HG03571 (cell line): ENCODE results near the gene TRMT2A.

ENCODE experiments used
- ATAC-seq: cut with Tn5 transposase; IDR thresholded peaks from one replicate; pipeline ENCODE4 v1.9.1; 2021; ENCODE audit not compliant: unreplicated experiment

Gene TRMT2A

DNA sequence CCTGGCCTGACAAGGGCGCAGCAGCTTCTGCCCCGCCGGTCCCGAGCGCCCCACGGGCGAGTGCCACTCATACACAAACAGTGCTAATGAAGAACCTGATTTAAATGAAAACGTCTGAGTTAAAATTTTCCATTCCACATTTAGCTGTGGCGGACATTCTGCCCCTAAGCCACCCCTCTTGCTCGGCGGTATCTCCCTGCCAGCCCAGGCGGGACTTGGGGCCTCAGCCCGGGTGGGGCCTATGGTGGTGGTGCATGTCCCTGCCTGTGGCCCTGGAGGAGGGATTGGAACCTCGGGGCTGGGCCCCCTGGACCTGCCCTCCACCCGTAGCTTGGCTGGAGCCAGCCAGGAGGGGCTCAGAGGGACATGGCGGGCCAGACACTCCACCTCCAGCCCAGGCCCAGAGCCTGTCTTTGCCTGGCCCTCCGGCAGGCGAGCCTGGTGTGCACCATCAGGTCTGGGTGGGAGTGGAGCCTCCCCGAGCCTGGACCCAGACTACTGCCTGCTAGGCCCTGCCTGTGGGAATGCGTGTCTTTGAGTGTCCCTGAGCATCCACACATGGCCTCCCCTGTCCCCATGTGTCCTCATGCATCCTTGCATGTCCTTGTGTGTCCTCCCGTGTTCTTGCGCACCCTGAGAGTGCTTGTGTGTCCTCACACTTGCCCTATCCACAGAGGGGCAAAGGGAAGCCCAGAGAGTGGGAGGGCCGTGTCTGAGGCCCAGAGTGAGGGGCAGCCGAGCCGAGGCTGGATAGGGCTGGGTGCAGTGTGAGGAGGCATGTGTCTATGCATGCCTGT is 19.0 kb upstream of the TRMT2A start:
- no peak for ATAC-seq

DNA sequence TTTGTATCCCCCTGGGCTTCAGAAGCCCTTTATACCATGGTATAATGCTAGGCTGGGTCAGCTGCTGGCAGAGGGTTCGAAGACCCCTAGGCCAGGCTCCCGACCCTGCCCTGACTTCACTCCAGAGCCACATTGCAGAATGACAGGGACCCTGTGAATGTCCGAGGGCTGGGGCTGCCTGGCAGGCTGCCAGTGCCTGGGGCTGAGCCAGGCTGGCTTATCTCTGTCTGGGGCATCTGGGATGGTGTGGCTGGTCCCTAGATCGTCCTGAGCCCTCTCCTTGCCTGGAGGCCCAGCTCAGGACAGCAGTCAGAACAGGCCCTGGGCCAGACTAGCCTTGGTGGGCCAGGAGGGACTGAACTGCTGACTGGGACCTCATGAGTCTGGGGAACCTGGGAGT is 18.2 kb upstream of the TRMT2A start:
- no peak for ATAC-seq

DNA sequence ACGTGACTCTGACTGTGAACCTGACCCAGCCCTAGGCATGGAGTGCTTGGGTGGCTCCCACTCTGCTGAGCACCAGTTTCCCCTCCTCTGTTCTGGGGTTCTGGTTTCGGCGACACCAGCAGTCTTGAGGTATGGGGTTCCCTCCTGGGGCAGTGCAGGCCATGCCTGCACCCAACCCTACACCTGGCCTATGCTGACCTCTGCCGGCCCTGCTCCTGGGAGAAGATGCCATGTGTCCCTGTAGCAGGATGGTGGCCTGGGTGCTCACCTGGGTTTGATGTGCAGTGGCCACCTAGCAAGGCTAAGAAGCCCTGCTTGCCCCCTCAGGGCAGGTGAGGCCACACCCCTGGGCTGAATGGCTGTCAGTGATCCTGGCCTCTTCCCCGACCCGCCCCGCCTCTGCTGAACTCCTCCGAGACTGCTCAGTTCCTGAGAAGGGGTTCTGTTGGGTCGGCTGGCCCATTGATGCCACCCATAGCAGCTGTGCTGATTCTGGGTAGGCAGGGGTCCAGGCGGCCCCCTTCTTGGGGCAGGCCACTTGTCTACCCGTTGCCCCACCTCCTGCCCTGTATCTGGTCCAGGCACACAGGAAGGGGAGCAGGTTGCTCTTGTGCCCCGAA is 17.0 kb upstream of the TRMT2A start:
- ATAC-seq, result no peak

DNA sequence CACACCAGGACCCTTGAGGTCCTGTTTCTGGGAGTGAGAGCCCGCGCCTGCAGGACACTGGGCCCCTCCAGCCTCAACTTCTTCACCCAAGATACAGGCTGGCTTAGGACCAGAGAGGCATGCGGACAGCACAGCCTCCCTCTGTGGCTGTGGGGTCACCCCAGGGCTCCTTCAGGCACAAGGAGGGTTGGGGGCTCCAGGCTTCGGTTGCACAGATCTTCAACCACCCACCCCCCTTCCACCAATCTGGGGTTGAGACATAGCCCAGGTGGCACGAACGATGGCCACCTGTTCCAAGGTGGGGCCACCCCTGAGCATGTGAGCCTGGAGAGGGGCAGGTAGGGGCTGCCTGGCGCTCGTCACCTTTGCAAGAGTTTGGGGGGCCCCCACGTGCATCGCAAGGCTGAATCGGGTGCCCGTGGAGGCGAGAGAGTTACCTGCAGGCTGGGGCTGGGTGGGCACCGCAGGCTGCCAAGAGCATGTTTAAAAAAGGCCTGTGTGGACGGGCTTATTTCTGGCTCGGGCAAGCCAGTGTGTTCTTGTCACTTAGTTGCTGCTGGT is 15.7 kb upstream of the TRMT2A start:
- ATAC-seq, result no peak

DNA sequence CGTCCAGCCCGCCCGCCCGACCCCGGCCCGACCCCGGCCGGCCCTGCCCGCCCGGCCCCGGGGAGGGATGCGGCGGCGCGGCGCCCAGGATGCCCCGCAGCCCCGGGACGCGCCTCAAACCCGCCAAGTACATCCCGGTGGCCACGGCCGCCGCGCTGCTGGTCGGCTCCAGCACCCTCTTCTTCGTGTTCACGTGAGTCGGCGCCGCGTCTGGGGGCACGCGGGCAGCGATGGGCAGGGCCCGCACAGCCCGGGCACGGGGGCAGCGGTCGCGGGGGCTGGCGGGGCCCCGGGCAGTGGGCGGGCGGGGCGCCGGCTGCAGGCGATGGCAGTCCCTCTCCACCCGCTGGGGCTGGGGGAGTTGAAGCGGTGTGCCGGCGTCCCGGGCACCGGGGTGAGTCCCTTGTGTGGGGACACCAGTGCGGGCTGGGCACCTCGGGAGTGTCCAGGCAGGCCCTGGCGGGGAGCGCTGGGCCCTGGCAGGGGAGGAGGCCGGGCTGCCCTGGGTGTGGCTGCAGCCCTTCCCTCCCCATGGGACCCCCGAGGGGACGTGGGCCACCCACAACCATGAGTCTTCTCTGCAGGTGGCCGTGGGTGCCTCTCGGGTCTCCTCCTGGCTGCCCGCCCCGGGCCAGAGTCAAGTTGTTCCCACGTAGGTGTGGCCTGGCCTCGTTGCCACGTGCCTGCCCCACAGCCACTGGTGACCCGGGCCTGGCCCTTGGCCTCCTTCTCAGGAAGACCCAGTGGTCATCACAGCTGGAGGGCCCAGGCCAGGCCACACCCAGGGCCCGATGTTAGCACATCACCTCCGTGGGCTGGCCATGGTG is 15.0 kb upstream of the TRMT2A start:
- no peak for ATAC-seq

DNA sequence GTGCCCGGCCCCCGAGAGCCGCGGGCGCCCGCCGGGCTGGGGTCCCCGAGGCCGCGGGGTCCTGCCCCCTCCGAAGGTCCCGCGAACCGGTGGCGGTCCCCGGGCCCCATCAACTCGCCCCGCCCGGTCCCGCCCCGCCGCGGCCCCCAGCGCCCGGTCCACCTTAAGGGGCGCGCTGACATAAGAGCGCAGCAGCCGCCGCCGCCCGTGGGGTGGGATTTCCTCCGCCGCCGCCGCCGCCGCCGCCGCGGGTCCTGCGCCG is 14.5 kb upstream of the TRMT2A start, which contains the start of gene ZDHHC8:
Gene ZDHHC8 (plus strand): TSS at position 208 of the 262 bp plus-strand sequence. CDS start 144 bp downstream, outside the sequence.
- no peak for ATAC-seq

DNA sequence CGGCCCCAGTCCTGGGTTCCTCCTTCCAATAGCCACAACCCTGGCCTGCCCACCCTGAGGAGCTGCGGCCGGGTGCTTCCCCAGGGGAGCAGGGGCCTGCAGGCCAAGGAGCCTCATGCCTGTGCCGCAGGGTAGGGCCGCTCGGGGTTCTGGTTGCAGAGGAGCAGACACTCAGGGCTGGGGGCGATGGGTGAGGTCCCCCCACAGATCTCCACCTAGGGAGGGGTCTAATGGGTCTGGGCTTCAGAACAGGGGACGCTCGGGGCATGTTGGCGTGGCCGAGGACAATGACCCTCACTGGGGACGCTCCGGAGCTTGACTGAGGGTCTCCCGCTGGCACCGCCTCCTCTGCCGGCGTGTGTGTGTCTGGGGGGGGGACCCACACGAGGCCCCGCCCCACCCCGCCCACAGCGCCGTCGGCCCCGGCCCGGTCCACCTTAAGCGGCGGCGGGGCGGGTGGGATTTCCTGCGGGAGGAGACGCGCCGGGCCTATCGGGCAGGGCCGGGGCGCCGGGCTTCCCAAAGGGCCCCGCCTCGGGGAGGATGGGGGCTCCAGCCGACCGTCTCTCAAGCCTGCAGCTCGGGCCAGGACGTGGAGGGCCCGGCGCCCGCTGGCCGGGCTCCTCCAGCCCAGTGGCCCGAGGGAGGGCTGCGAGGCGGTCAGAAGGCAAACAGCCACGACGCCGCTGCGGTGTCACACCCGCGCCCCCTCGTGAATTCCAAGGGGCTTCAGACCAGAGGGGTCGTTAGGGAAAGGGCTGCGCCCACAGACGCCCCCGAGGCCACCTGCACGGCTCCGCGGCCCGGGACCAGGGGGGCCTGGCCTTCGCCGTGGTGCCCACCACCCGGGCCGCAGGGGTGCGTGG is 13.9 kb upstream of the TRMT2A start:
- no peak for ATAC-seq

DNA sequence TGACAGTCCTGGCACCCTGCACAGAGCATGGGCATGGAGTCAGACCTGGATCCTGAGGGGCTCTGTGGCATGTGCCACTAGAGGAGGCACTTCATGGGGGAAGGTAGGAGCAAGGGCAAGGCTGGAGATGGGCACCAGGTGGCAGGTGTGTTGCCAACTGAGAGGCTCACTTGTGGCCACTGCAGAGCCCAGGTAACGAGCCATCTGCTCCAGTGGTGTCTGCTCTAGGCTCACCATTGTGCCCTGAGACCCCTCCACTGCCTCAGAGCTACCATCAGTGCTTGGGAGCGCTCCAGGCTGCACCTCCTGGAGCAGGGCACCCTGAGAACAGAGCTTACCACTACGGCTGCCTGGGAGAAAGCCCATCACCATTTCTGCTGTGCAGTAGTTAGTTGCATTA is 13.3 kb upstream of the TRMT2A start:
- ATAC-seq, result no peak

DNA sequence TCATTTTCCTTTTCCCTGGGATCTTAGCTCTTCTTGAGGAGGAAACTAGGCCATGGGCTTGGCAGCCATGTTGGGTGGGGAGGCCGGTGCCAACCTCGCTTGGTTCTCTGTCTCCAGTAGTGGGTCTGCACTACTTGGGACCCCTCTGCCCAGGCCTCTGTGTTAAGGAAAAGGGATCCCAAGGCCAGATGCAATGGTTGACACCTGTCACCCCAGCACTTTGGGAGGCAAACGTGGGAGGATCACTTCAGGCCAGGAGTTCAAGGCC is 12.7 kb upstream of the TRMT2A start:
- no peak for ATAC-seq

DNA sequence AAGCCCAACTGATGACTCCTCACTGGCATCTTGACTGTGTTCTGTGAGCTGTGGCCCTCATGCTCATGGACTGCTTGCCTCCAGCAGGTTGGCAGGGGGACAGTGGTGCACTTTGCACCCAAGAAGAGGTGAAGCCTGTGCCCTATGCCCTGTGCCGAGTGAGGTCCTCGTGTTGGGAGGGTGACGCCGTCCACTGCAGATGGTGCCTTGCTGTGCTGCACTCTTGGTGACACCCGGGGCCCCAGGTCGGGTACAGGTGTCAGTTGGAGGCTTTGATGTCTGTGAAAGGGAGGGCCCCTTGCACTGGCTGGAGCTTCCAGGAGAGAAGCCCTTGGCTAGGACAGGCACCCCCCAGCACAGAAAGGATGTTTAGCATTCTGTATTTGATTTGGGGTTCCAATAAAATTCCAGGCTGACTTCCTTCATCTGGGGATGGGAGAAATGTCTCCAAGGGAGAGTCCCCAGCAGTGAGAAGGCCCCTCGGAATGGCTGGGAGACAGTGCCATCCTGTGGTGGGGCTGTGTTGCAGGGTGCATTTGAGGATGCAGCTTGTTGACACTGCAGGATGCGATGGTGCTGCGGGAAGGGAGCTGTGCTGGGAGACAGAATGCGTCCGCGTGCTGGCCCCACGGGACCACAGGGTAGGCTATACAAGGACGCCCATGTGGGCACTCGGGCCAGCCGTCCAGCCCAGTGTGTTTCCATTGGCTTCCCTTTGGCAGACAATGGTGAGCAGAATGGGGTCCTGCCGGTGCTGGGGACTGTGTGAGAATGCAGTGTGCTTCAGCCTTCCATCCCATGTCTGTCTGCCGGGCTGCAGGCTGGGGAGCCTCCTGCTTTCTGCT is 12.1 kb upstream of the TRMT2A start:
- no peak for ATAC-seq

DNA sequence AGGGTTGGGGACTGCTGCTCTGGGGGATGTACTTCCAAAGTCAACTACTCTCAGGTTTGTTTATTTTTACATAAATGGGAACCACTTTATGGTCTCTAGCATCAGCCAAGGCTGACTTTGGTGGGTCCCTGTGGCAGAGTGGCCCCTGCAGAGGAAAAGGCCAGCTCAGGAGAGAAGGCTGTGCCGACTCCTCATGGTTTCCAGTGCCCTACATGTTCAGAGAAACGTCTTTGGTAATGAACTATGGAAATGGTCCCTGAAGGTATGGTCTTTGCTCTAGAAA is 11.5 kb upstream of the TRMT2A start:
- ATAC-seq, result no peak

DNA sequence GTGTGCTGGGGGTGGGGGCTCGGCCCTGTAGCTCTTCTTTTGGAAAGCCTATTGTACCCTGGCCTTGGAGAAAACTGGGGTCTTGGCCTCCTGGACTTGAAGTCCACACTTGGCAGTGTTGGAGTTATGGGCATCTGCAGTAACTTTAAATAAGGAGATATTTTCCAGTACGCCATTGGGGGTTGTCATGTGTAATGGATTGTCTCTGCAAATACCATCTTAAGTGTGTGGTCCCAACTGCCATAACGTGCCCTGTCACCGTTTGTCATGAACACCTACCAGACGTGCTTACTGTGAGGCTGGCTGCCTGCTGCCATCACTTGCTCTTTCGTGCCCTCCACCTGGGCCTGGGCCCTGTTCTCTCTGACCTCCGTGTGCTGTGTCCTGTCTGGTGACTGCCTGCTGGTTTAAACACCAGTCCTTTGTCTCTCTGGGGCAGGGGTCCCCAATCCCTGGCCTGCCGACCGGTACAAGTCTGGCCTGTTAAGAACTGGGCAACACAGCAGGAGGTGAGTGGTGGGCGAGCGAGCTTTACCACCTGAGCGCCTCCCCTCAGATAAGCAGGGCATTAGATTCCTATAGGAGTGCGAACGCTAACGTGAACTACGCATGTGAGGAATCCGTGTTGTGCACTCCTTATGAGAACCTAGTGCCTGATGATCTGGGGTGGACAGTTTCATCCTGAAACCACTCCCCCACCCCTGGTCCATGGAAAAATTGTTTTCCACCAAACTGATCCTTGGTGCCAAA is 11.0 kb upstream of the TRMT2A start:
- no peak for ATAC-seq

DNA sequence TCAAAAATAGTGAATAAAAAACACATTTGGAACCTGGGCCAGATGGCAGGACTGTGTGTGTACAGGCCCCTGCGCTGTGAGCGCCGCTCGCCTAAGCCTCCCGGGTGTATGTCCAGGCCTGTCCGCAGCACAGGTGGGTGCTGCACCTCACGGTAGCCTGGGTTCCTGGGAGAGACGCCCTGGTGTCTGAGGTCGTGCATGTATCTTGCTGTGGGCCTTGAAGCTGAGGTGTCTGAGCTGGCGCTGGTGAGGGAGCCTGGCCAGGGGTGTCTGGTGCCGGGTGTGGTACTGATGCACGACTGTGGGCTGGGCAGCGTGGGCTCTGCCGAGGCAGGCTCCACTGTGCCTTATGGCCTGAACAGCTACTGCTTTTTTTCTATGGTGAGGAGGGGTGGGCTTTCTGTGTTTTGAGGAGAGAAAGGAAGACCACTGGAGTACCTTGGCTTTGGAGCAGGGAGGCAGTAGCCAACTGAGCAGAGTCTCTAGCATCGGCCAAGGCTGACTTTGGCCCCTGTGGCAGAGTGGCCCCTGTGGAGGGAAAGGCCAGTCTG is 10.4 kb upstream of the TRMT2A start:
- ATAC-seq, result no peak

DNA sequence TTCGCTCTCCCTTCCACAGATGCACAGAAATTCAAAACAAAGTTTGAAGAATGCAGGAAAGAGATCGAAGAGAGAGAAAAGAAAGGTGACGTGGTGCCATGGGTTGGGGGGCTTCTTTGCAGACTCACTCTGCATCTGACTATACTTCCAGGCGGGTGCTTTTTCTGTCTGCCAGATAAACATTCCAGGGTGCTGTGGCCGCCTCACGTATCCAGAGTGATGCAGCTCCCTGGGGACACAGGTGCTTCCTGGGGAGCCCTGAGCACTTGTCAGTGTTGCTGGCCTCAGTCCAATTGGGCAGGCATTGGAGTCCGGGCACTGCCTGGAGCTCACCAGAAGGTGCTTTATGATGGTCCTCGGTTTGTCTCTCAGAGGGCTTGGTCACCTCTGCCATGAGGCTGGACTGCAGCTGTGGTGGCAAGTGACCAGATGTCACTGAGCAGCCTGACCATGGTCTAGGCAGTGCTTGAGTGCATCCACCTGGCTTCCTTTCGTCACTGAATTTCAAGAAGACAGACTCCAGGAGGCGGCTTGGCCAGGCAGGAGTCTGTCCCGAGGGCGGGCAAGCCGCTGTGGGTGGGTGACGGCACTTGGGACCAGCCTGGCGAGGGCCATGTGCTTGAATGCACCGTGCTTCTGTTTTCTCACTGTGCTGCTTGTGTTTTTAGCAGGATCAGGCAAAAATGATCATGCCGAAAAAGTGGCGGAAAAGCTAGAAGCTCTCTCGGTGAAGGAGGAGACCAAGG is 9.4 kb upstream of the TRMT2A start:
- no peak for ATAC-seq

DNA sequence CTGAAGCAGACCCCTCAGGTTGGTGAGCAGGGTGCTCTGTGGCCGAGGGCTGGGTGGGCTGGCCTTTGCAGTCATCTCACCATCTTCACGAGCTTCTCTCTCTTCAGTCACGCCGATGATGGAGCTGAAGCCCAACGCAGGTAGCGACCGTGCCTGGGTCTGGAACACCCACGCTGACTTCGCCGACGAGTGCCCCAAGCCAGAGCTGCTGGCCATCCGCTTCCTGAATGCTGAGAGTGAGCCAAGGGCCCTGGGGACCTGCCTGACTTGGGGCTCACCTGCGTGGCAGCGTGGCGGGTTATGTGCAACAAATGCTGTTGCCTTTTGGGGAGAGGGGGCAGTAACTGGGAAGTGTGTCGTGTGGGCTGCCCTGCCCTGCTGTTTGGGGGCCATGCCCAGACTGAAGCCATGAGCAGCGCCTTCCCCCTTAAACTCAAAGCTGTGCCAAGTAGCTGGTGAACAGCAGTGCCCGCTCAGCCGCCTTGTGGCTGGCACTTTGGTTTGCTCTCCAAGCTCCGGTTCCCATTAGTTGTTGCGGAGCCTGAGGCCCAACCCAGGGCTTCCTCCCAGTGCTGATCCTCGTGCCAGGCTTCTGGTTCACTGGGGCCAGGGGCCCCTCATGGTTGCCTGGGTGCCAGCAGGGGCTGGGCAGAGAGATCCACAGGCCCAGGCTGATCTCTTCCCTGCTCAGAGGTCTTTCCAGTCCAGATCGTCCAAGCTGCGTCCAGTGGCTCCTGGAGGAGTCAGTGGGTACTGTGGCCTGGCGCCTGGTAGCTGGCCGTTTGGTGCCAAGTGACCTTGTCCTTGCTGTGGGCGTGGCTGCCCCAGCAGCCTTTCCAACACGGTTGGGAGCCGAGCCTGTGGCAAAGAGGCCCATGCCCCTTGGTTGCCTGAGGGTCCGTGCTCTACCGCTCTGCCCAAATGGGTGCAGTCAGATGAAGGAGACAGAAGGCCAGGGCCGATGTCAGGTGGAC is 8.5 kb upstream of the TRMT2A start:
- ATAC-seq, result no peak

DNA sequence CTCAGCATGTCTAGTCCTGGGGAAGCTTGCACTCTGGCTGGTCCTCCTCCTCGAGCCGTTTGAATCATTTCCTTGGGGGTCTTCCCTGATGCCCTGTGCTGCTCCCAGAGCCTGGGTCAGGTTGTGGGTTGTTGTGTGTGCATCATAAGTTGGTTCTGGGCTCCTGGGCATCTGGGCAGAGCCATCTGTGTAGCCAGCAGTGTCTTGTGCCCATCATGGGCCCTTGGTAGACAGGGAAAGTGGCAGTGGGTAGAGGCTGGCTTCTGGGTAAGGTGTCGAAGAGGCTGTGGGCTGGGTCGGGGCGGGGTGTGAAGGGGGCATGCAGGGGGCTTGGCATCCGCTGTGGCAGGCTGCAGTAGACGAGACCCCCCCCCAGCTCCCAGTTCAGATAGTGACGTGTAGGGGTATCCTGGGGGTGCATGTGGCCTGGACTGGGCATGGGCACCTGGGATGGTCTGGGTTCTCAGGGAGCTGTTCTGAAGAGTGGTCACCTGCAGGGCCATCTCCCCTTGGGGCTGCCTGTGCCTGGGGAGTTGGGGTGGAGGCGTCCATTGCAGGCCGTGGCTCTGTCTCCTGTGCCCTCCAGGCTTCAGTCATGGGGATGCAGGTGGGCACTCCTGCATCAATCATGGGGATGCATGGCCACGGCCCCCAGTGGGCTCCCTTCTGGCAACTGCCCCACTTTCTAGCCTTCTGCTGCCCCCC is 7.2 kb upstream of the TRMT2A start:
- ATAC-seq, result no peak
